ENCODE data around the gene TAGLN.

Gene TAGLN

GRCh38 chr11:117214404-117215110 is 15.4 kb downstream of the TAGLN start:
- DNase-seq (ENCODE audit: low spot score), result no peak

DNA sequence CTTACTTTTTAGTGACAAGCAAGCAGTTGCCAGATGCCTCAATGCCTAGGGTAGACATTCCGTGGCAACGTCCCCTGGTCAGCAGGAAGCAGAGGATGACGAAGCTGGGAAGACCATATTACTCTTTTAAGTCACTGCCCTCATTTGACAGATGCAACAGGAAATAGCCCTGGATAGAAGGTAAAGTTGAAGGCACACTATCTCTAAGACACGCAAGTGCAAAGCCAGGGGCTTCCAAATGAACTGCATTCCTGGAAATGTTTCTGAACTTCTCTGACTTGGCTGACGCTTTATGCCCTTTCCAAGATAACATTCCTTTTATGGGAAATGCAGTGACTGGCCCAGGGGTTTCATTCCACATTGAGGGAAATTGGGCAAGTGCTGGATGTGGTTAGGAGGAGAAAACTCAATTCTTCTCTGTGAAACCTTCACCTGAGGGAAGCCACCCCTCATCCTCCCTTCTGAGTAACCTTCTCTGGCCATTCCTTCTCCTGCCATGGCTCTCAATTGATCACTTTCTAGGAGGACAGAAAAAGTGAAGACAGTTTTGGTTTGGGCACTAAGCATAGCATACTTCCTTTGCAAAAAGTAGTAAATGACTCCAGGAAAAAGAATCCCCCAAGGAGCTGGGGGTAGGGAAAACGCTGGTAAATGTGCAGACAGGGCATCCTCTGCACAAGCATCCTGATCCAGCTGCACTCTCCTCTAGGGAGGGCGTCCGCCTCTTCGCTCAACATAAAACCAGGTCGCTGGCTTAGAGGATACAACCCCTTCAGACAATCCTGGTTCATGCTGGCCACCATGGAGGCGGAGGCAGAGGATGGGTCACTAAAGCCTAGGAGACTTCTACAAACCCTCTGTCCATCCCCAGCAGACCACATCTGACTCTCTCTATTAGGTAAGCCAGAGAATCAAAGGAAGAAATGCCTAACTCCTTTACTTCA is 18.2 kb downstream of the TAGLN start:
- DNase-seq (ENCODE audit: low spot score), result no peak

GRCh38 chr11:117218133-117218915 is 19.2 kb downstream of the TAGLN start:
- DNase-seq (ENCODE audit: low spot score), result no peak

- DNase-seq (ENCODE audit: low spot score), result no peak
Observed at GRCh38 chr11:117219001-117219400, 19.8 kb downstream of the TAGLN start.

- no peak for DNase-seq (ENCODE audit: low spot score)
Observed at GRCh38 chr11:117219455-117219854, 20.3 kb downstream of the TAGLN start.

- DNase-seq (ENCODE audit: low spot score), result no peak
Observed at GRCh38 chr11:117219995-117220394, 20.8 kb downstream of the TAGLN start.

DNA sequence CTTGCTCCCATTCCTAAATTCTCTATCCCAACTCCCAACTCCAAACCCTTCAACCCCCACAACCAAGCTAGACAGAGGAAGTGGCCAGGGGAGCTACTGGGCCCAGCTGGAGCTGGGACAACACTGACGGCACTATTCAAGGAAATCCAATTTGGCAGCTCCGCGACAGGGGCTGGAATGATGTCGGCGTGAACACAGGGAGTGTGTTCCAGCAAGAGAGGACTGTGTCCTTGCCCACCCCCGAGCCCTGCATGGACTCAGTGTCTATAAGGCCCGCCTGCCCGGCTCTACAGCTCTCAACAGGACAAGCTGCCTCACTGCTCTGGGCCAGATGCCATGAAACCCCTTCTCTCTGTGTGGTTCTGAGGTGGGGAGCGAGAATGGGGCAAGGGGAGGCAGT is 21.4 kb downstream of the TAGLN start:
- DNase-seq (ENCODE audit: low spot score), result no peak

DNA sequence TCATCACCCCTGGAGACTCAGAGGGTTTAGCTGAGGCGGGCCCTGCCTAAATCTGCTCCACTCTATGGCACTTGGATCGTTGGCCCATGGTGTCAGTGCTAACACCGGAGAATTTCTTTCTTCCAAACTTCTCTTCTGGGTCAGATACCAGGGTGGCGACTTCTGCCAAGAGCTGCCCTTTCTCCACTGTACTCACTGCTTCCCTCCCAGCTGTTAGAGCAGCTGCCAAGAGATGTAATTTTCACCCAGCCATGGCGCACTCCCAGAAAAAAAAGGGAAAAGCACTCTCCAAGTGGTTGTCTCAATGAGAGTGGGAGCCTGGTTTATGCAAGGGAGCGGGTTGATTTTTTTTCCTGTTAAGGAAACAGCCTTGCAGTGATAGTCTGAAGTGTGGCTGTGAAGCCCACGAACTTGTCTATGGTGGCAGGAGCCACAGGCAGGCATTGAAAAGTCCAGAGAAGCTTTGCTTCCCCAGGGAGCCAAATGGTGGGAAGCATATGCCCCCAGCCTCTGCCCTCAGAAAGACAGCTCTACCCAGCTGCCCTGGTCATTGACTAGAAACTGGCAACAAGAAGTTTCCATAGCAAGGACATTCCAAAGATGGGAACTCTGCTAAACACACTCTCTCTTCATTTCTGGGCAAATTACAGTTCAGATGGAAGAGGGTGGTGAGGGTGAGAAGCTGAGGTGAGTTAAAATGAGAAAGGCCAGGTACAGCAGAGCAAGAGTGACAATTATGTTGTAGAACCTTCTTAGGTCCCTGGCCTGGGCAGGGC is 22.0 kb downstream of the TAGLN start:
- no peak for DNase-seq (ENCODE audit: low spot score)

DNA sequence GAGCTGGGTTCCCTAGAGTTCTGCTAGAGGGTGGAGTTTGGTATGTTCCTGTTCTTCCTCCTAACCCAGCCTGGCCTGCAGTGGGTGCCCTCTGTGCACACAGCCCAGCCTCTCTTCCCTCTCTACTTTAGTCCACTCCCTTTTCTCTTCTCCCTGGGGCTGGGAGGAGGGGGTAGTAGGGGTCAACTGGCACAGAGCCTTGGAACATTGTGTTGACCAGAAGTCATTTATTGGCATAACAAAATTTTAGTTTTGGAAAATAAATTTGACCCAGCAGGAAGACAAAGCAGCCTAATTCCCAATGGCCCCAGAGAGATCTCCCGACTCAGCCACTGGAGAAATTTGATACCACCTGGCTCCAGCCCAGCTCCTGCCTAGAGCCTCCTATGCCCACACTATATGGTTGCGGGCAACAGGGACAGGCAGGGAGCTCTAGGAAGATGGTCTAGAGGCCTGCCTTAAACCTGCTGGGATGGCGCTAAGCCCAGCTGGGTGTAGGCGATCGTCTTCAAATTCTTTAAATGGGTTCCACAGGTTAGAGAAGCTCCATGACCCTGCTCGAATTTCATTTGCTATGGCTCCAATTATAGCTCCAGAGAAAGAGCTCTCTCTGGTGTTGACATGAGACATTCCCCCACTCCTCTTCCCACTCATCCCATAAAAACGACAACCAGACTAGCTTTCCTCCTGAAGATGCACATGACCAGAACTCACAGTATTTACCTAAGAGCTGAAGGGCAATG is 22.8 kb downstream of the TAGLN start:
- peak; percentile 30 for DNase-seq (ENCODE audit: low spot score)

GRCh38 chr11:117222991-117223740 is 24.0 kb downstream of the TAGLN start:
- DNase-seq (ENCODE audit: low spot score), result no peak

DNA sequence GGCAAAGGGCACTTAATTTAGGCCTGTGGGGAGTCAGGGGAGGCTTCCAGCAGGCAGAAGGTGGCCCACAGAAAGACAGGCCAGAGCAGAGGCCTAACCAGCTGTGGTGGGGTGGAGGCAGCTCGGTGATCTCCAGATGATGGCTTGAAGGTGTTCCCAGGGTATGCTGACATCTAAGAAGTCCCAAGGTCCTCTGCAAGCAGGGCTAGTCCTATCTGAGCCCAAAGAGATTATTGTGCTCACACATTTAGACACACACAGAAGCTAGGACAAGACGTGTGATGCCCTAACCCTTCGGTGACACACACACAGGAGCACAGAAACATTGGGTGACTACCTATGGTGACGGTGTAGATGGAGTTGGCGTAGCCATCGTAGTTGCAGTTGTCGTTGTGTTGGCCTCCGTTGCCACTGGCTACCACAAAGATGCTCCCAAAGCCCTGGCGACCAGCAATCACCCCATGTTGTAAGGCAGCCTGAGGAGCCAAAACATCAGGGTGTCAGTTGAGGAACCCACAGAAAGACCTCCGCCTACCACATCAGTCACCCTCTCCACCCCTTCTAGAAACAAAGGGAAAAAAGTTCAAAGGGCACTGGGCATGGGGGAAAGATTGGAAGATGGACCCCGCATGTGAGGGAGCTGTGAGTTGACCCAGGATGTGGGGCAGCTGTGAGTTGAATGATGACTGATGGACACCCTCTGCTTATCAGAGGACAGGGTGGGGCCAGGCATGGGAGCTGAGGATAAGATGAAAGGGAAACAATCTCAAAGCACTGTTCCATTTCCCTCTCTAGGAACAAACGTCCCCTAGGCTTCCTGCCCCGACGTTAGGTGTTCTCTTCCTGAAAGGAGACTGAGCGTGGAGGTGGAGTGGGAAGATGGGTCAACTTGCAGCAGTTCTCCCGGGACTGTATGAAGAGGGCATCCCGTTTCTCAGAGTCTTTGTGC is 24.8 kb downstream of the TAGLN start:
- no peak for DNase-seq (ENCODE audit: low spot score)

- no peak for DNase-seq (ENCODE audit: low spot score)
Observed at GRCh38 chr11:117225553-117226170, 26.5 kb downstream of the TAGLN start.

DNA sequence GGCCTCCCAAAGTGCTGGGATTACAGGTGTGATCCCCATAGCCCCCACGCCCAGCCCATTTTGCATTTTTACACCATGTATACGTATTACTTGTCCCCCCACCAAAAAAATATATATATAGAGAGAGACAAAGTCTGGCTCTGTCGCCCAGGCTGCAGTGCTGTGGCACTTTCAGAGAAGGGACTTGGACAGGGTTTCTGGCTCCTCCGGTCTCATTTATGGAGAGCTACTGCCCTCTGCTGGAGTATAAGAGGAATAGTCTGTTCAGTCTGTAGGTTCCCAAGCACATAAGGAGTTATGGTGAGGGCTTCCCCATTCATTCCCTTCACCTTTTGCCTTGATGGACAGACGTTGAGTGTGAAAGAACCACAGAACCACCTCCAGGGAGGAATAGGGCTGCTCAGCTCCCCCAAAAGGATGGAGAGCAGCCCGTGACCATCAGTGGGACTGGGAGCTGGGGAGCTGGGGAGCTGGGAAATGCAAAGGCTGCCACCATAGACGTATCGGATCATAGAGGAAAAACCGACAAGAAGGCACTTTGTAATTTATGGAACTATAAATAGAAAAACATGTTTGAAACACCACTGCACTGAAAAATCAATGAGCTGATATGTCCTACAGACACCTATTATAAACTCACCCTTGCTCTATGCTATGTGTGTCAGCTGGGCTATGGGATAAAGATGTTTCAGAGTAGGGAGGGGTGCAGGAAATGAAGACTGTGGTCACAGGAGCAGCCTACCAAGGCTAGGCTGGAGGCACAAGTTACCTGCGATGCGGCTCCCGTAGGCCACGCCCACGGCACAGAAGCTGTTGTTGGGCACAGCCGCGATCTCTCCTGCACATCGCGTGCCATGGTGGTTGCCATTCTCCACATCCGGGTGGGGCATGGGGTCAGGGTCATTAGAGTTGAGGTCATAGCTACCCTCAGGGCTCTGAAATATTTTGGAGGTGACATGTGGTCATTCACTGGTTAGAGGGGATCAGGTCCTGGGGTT is 27.5 kb downstream of the TAGLN start:
- DNase-seq (ENCODE audit: low spot score), result peak; percentile 85

DNA sequence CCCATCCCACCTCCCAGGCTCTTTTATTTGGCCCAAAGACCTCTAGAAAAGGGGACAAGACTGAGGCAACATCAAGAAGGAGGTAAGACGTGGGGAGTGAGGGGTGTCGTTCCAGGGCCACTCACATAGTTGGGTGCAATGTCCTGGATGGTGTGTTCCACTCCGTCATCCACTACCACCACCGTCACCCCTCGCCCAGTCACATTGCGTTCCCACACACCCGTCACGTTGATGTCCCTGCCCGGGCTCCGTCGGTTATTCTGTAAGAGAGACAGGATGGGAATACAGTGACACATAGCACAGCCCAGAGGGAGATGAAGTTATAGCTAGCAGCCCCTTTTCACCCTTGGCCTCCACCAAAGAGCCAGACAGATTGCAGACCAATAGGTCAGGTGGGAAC is 28.9 kb downstream of the TAGLN start:
- DNase-seq (ENCODE audit: low spot score), result no peak

- no peak for DNase-seq (ENCODE audit: low spot score)
Observed at GRCh38 chr11:117229411-117229810, 30.2 kb downstream of the TAGLN start.

GRCh38 chr11:117229931-117230285 is 30.7 kb downstream of the TAGLN start:
- DNase-seq (ENCODE audit: low spot score), result no peak

DNA sequence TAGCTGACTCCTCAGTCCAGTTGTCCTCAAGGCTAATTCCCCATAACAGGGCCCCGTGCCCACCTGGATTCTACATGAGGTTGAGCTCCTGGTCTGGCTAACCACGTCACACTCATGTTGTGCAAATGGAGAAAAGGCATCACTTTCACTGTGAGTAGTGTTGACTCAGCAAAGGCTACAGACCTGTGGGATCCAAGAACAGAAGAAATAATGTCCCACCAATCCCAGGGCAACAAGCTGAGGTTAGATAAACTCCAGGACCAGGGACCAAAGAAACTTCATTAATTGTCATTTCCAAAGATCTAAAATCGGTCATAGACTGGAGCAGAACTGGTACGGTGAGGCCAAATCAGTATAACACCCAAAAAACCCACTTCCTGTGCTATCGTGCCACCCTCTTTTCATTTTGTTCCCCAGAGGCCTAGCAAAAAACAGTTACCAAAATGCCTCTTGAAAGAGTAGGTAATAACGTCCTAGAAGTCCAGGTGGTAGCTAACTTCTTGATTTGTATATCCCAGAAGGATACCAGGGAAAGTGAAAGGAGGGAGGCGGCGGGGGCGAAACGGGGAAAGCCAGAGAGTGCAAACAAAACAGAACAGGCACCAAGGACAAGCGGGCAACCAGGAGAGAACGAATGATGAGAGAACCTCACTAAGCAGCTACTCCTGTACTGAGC is 31.3 kb downstream of the TAGLN start:
- no peak for DNase-seq (ENCODE audit: low spot score)

All from SW480 (cell line).